GM19397 (cell line): Measurements from ENCODE around the gene ANKRD6.

ENCODE experiments used
- ATAC-seq: cut with Tn5 transposase; IDR thresholded peaks from one replicate; pipeline ENCODE4 v1.9.1; 2021; ENCODE audit warnings: mild to moderate bottlenecking, moderate library complexity; ENCODE audit not compliant: unreplicated experiment

Gene ANKRD6

GRCh38 chr6:89506716-89507617, 74.0 kb downstream of the ANKRD6 start:
- ATAC-seq = no peak

GRCh38 chr6:89508755-89509563, 76.0 kb downstream of the ANKRD6 start:
- no peak for ATAC-seq

- no peak for ATAC-seq
Observed at GRCh38 chr6:89509777-89510281, 76.9 kb downstream of the ANKRD6 start.

DNA sequence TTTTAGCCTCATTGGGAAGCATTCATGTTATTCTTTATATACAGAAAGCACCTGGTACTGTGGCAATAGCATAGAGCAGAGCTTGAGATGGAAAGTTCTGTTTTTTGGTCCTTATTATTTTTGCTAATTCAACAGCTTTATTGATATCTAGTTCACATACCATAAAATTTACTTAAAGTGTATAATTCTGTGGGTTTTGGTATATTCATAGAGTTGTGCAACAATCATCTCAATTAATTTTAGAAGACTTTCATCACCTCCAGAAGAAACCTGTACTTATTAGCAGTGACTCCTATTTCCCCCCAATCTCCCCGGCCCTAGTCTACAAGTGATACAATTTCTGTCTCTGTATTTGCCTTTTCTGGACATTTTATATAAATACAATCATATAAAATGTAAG, 77.4 kb downstream of the ANKRD6 start:
- ATAC-seq = no peak

DNA sequence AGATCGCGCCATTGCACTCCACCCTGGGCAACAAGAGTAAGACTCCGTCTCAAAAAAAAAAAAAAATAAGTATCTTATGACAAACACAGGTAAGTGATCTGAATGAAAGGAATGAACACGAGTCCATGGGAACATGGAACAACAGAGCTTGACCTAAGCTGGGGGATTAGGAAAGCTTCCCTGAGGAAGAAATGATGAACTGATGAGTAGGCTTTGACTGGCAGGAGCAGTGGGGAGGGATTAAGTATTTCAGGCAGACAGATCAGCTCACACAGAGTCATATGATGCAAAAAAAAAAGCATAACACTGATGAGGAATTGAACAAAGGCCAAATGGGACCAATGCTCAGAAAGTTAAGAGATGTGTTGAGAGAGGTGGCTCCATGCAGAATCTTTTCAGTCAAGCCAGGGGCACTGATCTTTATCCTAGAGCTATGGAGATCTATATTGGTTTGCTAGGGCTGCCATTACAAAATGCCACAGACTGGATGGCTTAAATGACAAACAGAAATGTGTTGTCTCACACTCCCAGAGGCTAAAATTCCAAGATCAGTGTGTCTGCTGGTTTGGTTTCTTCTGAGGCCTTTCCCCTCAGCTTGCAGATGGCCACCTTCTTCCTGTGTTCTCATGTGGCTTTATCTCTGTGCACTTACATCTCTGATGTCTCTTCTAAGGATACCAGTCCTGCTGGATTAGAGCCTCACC, 85.6 kb downstream of the ANKRD6 start:
- no peak for ATAC-seq

DNA sequence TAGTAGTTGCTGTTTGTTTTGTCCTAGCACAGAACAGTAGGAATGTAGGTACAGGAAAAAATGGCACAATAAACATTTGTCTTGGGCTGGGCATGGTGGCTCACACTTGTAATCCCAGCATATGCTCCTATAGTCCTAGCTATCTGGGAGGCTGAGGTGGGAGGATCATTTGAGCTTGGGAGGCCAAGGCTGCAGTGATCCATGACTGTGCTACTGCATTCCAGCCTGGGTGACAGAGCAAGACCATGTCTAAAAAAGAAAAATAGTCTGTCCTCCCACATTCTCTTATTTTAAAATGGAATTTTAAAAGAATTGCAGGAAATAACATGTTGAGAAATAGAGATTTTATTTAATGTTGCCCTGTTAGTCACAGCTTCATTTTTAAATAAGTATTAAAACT, 87.8 kb downstream of the ANKRD6 start:
- no peak for ATAC-seq

DNA sequence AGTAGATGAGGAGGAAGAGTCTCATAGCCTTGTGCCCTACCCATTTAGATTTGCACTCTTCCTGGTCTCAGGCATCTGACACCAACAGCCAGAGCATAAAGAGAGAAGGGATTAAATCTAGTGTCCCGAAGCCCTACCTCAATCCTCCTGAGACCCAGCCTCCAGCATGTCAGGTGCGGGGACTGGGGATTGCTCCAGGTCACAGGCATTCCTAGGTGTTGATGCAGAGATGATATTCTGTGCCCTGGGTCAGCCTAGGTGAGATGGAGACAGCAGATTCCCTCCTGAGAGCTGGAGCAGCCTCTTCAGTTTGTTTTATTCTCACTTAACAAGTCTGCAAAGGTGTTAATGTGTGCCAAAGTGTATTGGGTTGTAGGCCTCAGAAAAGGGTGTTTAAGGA, 89.8 kb downstream of the ANKRD6 start:
- ATAC-seq = no peak

GRCh38 chr6:89525786-89526562, 93.0 kb downstream of the ANKRD6 start:
- ATAC-seq = no peak

- no peak for ATAC-seq
Observed at GRCh38 chr6:89526563-89526869, 93.6 kb downstream of the ANKRD6 start.

- no peak for ATAC-seq
Observed at GRCh38 chr6:89527634-89528033, 94.7 kb downstream of the ANKRD6 start.

GRCh38 chr6:89528866-89529265, 95.9 kb downstream of the ANKRD6 start:
- no peak for ATAC-seq

DNA sequence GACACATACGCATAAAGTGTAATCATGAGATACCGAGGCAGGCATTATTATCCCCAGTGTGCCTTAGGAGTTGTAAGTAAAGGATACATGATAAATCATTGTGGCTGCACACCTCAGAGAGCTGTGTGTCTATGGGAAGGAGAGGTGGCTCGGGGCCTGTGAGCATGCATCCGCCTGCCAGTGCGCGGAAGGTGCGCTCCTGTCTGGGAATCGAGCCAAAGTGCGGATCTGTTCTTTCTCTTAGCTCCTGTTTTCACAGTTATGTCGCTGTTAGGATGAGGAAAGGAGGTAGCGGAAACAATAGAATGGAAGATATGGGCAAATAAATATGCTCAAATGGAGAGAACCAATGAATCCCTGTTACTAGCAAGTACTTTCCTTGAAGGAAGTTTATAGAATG, 98.0 kb downstream of the ANKRD6 start:
- no peak for ATAC-seq

- no peak for ATAC-seq
Observed at GRCh38 chr6:89536231-89536630, 103.3 kb downstream of the ANKRD6 start.

DNA sequence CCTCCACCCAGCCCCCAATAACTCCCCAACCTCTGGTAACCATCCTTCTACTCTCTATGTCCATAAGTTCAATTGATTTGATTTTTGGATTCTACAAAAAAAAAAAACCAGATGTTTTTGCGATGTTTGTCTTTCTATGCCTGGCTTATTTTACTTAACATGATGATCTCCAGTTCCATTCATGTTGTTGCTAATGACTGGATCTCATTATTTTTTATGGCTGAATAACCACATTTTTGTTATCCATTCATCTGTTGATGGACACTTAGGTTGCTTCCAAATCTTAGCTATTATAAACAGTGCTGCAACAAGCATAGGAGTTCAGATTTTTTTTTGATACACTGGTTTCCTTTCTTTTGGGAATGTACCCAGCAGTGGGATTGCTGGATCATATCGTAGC, 106.8 kb downstream of the ANKRD6 start:
- no peak for ATAC-seq

- peak; percentile 81 for ATAC-seq
Observed at GRCh38 chr6:89542081-89542857, 109.3 kb downstream of the ANKRD6 start.

DNA sequence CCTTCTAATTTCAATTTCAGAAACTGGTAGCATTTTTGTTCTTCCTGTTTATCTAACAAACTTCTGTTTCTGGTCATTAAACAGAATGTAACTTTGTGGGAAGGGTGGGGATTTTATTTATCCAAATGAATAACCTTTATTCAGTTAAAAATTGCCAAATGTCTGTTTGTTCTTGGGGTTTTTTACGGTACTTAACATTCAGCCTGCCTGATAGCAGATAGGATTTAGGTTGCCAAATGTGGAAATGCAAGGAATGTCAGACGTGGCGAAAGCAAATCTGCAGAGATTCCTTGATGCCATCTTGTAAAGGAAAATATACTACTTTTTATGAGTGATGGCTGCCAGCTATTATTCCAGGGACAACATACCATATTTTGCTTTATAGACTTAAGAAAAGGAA, 109.9 kb downstream of the ANKRD6 start:
- peak; percentile 21 for ATAC-seq

- no peak for ATAC-seq
Observed at GRCh38 chr6:89547281-89547680, 114.3 kb downstream of the ANKRD6 start.

GRCh38 chr6:89553431-89553830, 120.5 kb downstream of the ANKRD6 start:
- no peak for ATAC-seq

GRCh38 chr6:89554106-89554505, 121.2 kb downstream of the ANKRD6 start:
- ATAC-seq = no peak

DNA sequence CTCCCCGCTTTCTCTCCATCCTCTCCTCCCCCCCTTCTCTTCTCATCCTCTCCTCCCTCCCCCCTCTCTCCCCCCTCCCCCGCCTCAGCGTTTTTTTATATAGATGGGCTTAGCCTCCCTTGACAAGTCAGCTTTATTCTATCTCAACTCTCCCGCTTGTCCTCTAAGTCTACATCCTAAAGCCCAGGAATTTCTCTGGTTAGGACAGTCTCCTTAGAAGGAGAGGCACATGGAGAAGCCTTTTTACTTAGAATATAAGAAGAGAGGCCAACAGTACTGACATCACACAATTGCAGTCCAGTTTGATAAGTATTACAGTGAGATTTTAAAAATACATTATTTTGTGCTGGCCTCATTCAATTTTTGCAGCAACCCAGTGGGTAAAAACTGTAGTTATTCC, 122.1 kb downstream of the ANKRD6 start:
- ATAC-seq = no peak
